Activated naive CD8-positive, alpha-beta T cell treated with anti-CD3 and anti-CD28 coated beads, Interleukin-2, amount 10 ng/mL, durations not matched to agents 7 days and 5 days (primary cell): Measurements from ENCODE around the gene ZNF789. TPM values are rescaled to one million over a fixed set of nuclear protein-coding genes. Genes with fewer than 3 reads are reported as not detected.

ENCODE experiments used
- ATAC-seq: fragments of 150-1000 bp; cut with Tn5 transposase; one replicate; pipeline ENCODE4 v1.10.0; 2021; ENCODE audit warnings: low read depth, moderate library complexity
- POLR2A ChIA-PET: fragments of 350-600 bp; sonication (Branson Sonifier 250); formaldehyde crosslinking; loops from one replicate; lab custom pipeline; 2021; ENCODE audit warnings: antibody characterized with exemption; lab: Charles Lee
- DNase-seq: peaks from one replicate; pipeline ENCODE4 v3.0.0; 2021
- H3K27ac Mint-ChIP-seq: one replicate; pipeline ENCODE4 v1.8.0; 2022; ENCODE audit warnings: mild to moderate bottlenecking, mixed read lengths
- H3K27me3 Mint-ChIP-seq: one replicate; pipeline ENCODE4 v1.8.0; 2022; ENCODE audit warnings: mild to moderate bottlenecking, moderate library complexity, mixed read lengths
- H3K36me3 Mint-ChIP-seq: one replicate; pipeline ENCODE4 v1.8.0; 2021; ENCODE audit warnings: mild to moderate bottlenecking, mixed read lengths
- H3K4me1 Mint-ChIP-seq: one replicate; pipeline ENCODE4 v1.8.0; 2021; ENCODE audit warnings: mixed read lengths
- H3K4me3 Mint-ChIP-seq: one replicate; pipeline ENCODE4 v1.8.0; 2022; ENCODE audit warnings: mild to moderate bottlenecking, moderate library complexity, mixed read lengths
- H3K9me3 Mint-ChIP-seq: one replicate; pipeline ENCODE4 v1.8.0; 2021; ENCODE audit warnings: mixed read lengths
- total RNA-seq, 2 experiments: library from RNA; stranded (reverse); gene quantifications; one replicate each; pipeline ENCODE4 v1.2.3, GENCODE V29; 2021

The ZNF789 gene
- total RNA-seq, 2 experiments from 2014 or later, result 26.0 to 26.4 TPM

DNA sequence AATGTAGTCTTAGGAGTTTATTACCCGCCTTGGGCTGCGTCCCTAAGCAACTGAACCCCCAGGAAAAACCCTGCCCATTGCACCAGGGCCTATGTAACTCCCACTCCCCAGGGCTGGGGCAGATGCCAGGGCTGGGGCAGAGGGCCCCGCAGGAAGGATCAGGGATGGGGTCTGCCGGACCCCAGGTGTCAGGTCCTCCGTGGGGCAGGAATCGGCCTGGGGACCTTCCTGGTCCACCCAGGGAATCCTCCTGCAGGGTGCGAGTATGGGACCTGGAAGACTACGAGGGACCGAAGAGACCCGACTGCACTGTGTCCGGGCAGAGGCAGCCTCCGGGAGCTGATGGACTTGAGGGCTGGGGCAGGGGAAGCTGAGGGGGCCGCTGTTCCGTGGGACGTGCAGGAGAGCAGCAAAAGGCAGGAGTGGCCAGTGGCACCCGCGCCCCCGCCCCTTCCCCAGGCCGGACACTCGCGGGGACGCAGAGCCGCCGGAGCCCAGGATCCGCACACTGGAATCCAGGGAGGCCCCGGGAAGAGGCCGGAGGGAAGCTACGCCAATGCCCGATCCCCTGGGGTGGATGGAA is 4.3 kb upstream of the ZNF789 start:
- POLR2A ChIA-PET, result interaction anchor here (0.6 kb wide), 1 partner anchor 100 kb away, joined by 3 read pairs; no protein-coding TSS in a partner anchor
- DNase-seq (no peak), ATAC-seq (no peak)
- Mint-ChIP-seq H3K36me3 (peaks cover 15% of the 10 kb centered on the region), H3K9me3 (no peaks in the 10 kb centered on the region), H3K4me3 (no peak overlapping the region), H3K27me3 (peaks cover 2% of the 10 kb centered on the region), H3K27ac (no peak overlapping the region), H3K4me1 (peaks cover 20% of the 10 kb centered on the region)

GRCh38 chr7:99469381-99470065 is 3.2 kb upstream of the ZNF789 start:
- Mint-ChIP-seq H3K4me1 (peaks cover 20% of the 10 kb centered on the region), H3K4me3 (no peak overlapping the region), H3K9me3 (no peaks in the 10 kb centered on the region), H3K36me3 (peaks cover 10% of the 10 kb centered on the region), H3K27me3 (peaks cover 2% of the 10 kb centered on the region), H3K27ac (no peak overlapping the region)
- POLR2A ChIA-PET, result interaction anchor here (1.1 to 2.9 kb wide), 2 partner anchors 30 to 61 kb away, joined by 3 to 7 read pairs; partner anchors contain the start of genes BUD31, PDAP1 and ZNF394
- DNase-seq (no peak), ATAC-seq (no peak)

DNA sequence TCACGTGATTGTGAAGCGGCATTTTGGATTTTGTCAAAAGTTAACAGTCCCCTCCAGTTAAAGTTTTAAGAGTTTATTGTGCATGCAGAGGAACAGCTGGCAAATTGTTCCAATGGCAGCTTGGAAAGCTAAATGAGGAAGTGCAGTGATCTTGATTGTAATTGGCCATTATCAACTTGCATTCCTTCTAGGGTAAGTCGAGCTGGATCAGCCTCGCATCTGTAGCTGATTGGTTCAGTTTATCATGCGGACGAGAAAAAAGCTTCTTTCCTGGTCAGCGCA is 566 bp downstream of the ZNF789 start:
- Mint-ChIP-seq H3K4me1 (peaks cover 25% of the 10 kb centered on the region), H3K36me3 (peaks cover 15% of the 10 kb centered on the region), H3K9me3 (no peaks in the 10 kb centered on the region), H3K27ac (peak overlapping the region; percentile 92), H3K27me3 (peaks cover 2% of the 10 kb centered on the region), H3K4me3 (peak overlapping the region; percentile 95)
- POLR2A ChIA-PET, result interaction anchor here (0.6 to 4.3 kb wide), 6 partner anchors 16 to 446 kb away, joined by 3 to 50 read pairs (median 5); partner anchors contain the start of genes TRIM4, ZKSCAN5, ZNF394 and ZNF655
- no peak for ATAC-seq
- no peak for DNase-seq

- peaks cover 30% of the 10 kb centered on the region for H3K4me1 Mint-ChIP-seq
- no peak overlapping the region for H3K27ac Mint-ChIP-seq
Observed at GRCh38 chr7:99476107-99476506, 3.4 kb downstream of the ZNF789 start.

DNA sequence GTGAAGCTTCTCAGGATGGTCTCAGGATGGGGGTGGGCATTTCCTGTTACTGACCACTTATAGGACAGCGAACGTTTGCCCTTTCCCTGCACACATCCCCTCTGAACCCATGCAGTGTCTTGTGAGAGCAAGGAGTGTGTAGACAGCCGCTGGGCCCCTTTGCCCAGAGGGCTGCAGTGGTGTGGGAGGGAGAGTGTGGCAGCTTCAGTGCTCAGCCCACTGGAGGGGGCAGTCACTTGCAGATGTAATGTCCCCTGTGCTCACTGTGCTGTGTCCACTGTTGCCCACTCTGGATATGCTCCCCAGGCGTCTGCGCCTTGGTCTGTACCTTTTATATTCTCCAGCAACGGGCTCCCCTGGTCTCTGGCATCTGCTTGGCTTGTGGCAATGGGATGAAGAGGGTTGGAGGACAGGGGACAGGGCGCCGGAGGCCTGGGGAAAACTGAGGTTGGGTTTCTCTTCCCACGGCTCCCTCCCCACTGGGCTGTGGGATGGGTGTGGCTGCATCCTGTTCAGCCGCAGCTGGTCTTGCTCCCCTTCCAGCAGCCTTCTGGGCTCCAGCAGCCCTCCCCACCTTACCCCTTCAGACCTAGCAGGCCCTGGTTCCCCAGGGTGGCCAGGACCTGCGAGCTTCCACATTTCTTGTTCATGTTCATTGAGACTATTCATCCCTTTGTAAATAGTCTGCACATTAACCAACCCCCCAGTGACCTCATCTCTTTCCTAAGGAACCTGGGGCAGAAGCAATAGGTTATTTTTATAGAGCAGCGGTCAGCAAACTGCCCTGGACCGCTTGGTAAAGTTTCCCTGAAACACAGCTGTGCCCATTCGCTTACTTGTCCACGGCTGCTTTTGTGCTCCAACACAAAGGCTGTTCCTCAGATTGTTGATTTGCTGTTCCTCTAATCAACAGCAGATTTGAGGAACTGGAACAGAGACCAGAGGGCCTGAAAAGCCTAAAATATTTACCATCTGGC is 6.1 kb downstream of the ZNF789 start:
- H3K4me3 Mint-ChIP-seq, result peak overlapping the region; percentile 12
- peaks cover 25% of the 10 kb centered on the region for H3K4me1 Mint-ChIP-seq

More at GRCh38 chr7:99476107-99476506, 3.4 kb downstream of the ZNF789 start:
- ATAC-seq (no peak), DNase-seq (no peak)
- POLR2A ChIA-PET, result interaction anchor here (0.5 to 0.7 kb wide), 4 partner anchors 37 to 82 kb away, joined by 3 to 4 read pairs (median 3); partner anchors contain the start of genes BUD31, CPSF4, PTCD1 and ZNF655
- Mint-ChIP-seq H3K9me3 (no peaks in the 10 kb centered on the region), H3K27me3 (peaks cover 1% of the 10 kb centered on the region), H3K36me3 (peaks cover 25% of the 10 kb centered on the region), H3K4me3 (no peak overlapping the region)

DNA sequence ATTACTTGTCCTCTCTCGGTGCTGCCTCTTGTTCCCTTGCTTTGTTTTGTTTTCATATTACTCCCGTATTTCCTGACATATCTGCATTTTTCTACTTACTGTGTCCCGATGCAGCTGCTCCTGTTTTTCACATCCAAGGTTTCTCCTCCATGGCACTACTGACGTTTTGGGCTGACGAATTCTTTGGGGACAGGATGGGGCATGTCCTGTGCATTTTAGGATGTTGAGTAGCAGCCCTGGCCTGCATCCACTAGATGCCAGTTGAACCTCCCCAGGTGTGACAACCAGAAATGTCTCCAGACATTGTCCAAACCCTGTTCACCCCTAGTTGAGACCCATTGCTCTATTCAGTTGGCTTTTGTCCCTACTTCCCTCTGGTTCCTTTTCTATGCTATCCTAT is 12.4 kb downstream of the ZNF789 start:
- Mint-ChIP-seq H3K4me1 (no peaks in the 10 kb centered on the region), H3K4me3 (no peak overlapping the region), H3K27ac (peak overlapping the region; percentile 1), H3K27me3 (no peaks in the 10 kb centered on the region), H3K9me3 (peaks cover 5% of the 10 kb centered on the region), H3K36me3 (peaks cover 47% of the 10 kb centered on the region)
- DNase-seq (no peak), ATAC-seq (no peak)
- POLR2A ChIA-PET, result no interaction called here

More for the DNA sequence above, 6.1 kb downstream of the ZNF789 start:
- peak overlapping the region; percentile 20 for H3K27ac Mint-ChIP-seq
- ATAC-seq (peak; percentile 28), DNase-seq (no peak)
- H3K36me3 Mint-ChIP-seq, result peaks cover 27% of the 10 kb centered on the region
- POLR2A ChIA-PET, result interaction anchor here (0.8 kb wide), 1 partner anchor 22 kb away, joined by 3 read pairs; the partner anchor contains the start of gene ZNF394
- no peaks in the 10 kb centered on the region for H3K27me3 Mint-ChIP-seq
- no peaks in the 10 kb centered on the region for H3K9me3 Mint-ChIP-seq

- H3K27ac Mint-ChIP-seq, result no peak overlapping the region
- H3K9me3 Mint-ChIP-seq, result peaks cover 12% of the 10 kb centered on the region
- DNase-seq (no peak), ATAC-seq (no peak)
- no peak overlapping the region for H3K4me3 Mint-ChIP-seq
- no peaks in the 10 kb centered on the region for H3K4me1 Mint-ChIP-seq
- POLR2A ChIA-PET, result interaction anchor here (0.7 to 1.0 kb wide), 3 partner anchors 12 to 70 kb away, joined by 3 to 7 read pairs (median 3); no protein-coding TSS in a partner anchor
- peaks cover 67% of the 10 kb centered on the region for H3K36me3 Mint-ChIP-seq
- no peaks in the 10 kb centered on the region for H3K27me3 Mint-ChIP-seq
Observed at GRCh38 chr7:99489235-99489634, 16.5 kb downstream of the ZNF789 start.

GRCh38 chr7:99490878-99491277 is 18.2 kb downstream of the ZNF789 start:
- no peak overlapping the region for H3K27ac Mint-ChIP-seq

GRCh38 chr7:99493823-99494222 is 21.1 kb downstream of the ZNF789 start:
- Mint-ChIP-seq H3K9me3 (peaks cover 11% of the 10 kb centered on the region), H3K4me3 (no peak overlapping the region), H3K27me3 (no peaks in the 10 kb centered on the region), H3K4me1 (peaks cover 10% of the 10 kb centered on the region), H3K36me3 (peaks cover 79% of the 10 kb centered on the region), H3K27ac (no peak overlapping the region)
- POLR2A ChIA-PET, result no interaction called here
- ATAC-seq, result no peak
- DNase-seq, result no peak

More at GRCh38 chr7:99490878-99491277, 18.2 kb downstream of the ZNF789 start:
- Mint-ChIP-seq H3K9me3 (peaks cover 14% of the 10 kb centered on the region), H3K27me3 (no peaks in the 10 kb centered on the region), H3K36me3 (peaks cover 80% of the 10 kb centered on the region), H3K4me1 (no peaks in the 10 kb centered on the region), H3K4me3 (no peak overlapping the region)
- no peak for DNase-seq
- POLR2A ChIA-PET, result no interaction called here
- ATAC-seq, result no peak

DNA sequence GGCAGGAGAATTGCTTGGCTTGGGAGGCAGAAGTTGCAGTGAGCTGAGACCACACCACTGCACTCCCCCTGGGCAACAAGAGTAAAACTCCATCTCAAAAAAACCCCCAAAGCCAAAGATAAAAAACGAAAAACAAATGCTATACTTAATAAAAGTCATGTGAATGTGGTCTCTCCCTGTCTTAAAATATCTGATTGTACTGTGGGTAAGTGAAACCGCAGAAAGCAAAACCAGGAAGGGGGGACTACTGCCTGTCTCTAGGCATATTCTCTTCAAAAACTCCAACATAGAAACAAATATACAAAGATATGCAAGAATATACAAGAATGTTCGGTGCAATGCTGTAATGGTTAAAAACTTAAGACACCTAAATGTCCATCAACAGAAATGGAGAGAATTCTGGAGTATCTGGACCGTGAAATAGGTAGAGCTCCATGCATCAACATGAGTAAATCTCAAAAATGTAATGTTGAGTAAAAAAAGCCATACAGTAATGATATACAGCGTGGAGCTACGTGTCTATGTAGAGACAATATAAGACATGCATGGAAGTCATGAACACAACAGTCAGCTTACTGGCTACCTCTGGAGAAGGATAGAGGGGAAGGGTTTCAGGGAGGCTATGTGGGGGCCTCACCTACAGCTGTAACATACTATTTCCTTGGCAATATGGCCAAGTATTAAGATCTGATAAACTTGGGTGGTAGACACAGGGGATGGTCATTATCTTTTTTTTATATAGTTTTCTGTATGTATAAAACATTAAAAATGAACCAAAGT is 25.3 kb downstream of the ZNF789 start:
- Mint-ChIP-seq H3K27me3 (no peaks in the 10 kb centered on the region), H3K4me1 (peaks cover 18% of the 10 kb centered on the region), H3K4me3 (peak overlapping the region; percentile 94), H3K36me3 (peaks cover 56% of the 10 kb centered on the region), H3K27ac (peak overlapping the region; percentile 62), H3K9me3 (peaks cover 11% of the 10 kb centered on the region)
- DNase-seq, result no peak
- no peak for ATAC-seq
- POLR2A ChIA-PET, result interaction anchor here (0.6 to 4.5 kb wide), 2 partner anchors 25 to 120 kb away, joined by 3 to 50 read pairs; partner anchors contain the start of gene ZNF789

DNA sequence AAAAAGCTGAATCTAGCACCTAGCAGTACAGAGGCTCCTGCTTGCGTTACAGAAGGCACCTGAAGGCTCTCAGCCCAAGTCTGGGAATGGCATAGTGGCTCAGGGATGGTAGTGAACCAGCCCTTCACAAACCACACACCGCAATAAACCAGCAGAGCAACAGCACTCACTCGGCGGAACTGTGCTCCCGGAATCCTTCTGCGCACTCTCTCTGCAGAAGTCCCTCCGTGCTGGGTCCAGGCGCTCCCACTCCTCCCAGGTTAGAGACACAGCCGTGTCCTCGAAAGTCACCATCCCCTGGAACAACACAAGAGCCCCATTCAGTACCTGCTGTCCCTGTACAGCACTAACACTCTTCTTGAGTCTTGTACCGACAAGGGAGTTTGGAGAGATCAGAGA is 25.9 kb downstream of the ZNF789 start:
- DNase-seq (no peak), ATAC-seq (no peak)
- Mint-ChIP-seq H3K36me3 (peaks cover 50% of the 10 kb centered on the region), H3K4me3 (peak overlapping the region; percentile 94), H3K4me1 (peaks cover 18% of the 10 kb centered on the region), H3K27me3 (no peaks in the 10 kb centered on the region), H3K27ac (peak overlapping the region; percentile 99), H3K9me3 (peaks cover 10% of the 10 kb centered on the region)
- POLR2A ChIA-PET, result interaction anchor here (3.1 to 4.5 kb wide), 2 partner anchors 26 to 53 kb away, joined by 22 to 50 read pairs; partner anchors contain the start of genes FAM200A and ZNF789

GRCh38 chr7:99499371-99499720 is 26.7 kb downstream of the ZNF789 start:
- ATAC-seq, result peak; percentile 52
- POLR2A ChIA-PET, result interaction anchor here (0.5 to 4.5 kb wide), 16 partner anchors 27 to 649 kb away, joined by 3 to 50 read pairs (median 6); partner anchors contain the start of genes ARPC1B, ATP5MF, BUD31 and CPSF4
- DNase-seq, result no peak
- H3K4me3 Mint-ChIP-seq, result peak overlapping the region; percentile 94
- peaks cover 42% of the 10 kb centered on the region for H3K36me3 Mint-ChIP-seq
- H3K27me3 Mint-ChIP-seq, result no peaks in the 10 kb centered on the region
- peak overlapping the region; percentile 99 for H3K27ac Mint-ChIP-seq
- peaks cover 3% of the 10 kb centered on the region for H3K9me3 Mint-ChIP-seq
- peaks cover 18% of the 10 kb centered on the region for H3K4me1 Mint-ChIP-seq
